H9 (cell line): Measurements from ENCODE around the gene GABBR2. TPM values are rescaled to one million over a fixed set of nuclear protein-coding genes. Genes with fewer than 3 reads are reported as not detected.

Experiments
- DNase-seq: peaks from one replicate; pipeline ENCODE4 v3.0.0-alpha.2; 2017
- H2AFZ ChIP-seq: one replicate; pipeline ENCODE4 v1.6.1; 2013; ENCODE audit warnings: mild to moderate bottlenecking, low read length, control low read depth, moderate library complexity
- H2AK5ac ChIP-seq: 2 replicates; pipeline ENCODE4 v1.6.1; 2013; ENCODE audit warnings: low read length, control low read depth, mixed read lengths; ENCODE audit not compliant: insufficient read length
- H2BK120ac ChIP-seq: one replicate; pipeline ENCODE4 v1.6.1; 2013; ENCODE audit warnings: low read depth, mild to moderate bottlenecking, low read length, control low read depth, inconsistent platforms; ENCODE audit not compliant: poor library complexity, severe bottlenecking
- H2BK12ac ChIP-seq: 2 replicates; pipeline ENCODE4 v1.6.1; 2013; ENCODE audit warnings: low read length, control low read depth, mixed read lengths, low read depth; ENCODE audit not compliant: insufficient read length
- H2BK15ac ChIP-seq: 2 replicates; pipeline ENCODE4 v1.6.1; 2013; ENCODE audit warnings: low read depth, low read length, control low read depth
- H2BK20ac ChIP-seq: one replicate; pipeline ENCODE4 v1.6.1; 2013; ENCODE audit warnings: low read depth, mild to moderate bottlenecking, low read length, control low read depth, inconsistent platforms; ENCODE audit not compliant: poor library complexity, severe bottlenecking
- H2BK5ac ChIP-seq: 2 replicates; pipeline ENCODE4 v1.6.1; 2013; ENCODE audit warnings: low read length, control low read depth, mixed read lengths; ENCODE audit not compliant: insufficient read length
- H3K14ac ChIP-seq: 2 replicates; pipeline ENCODE4 v1.6.1; 2013; ENCODE audit warnings: low read length, control low read depth; ENCODE audit not compliant: insufficient read depth
- H3K18ac ChIP-seq: 2 replicates; pipeline ENCODE4 v1.6.1; 2013; ENCODE audit warnings: low read depth, mild to moderate bottlenecking, mixed read lengths, low read length, control low read depth; ENCODE audit not compliant: insufficient read length
- H3K23ac ChIP-seq: 2 replicates; pipeline ENCODE4 v1.6.1; 2013; ENCODE audit warnings: low read length, control low read depth, mixed read lengths, low read depth; ENCODE audit not compliant: insufficient read length
- H3K23me2 ChIP-seq: 2 replicates; pipeline ENCODE4 v1.6.1; 2013; ENCODE audit warnings: low read depth, mild to moderate bottlenecking, mixed read lengths, low read length, control low read depth; ENCODE audit not compliant: insufficient read length, poor library complexity, severe bottlenecking
- H3K27ac ChIP-seq: 2 replicates; pipeline ENCODE4 v1.5.1; 2013; ENCODE audit warnings: low read length, control low read depth, mixed read lengths, low read depth; ENCODE audit not compliant: insufficient read length
- H3K27me3 ChIP-seq: 2 replicates; pipeline ENCODE4 v1.6.1; 2013; ENCODE audit warnings: low read length, control low read depth, inconsistent platforms; ENCODE audit not compliant: insufficient read depth
- H3K4ac ChIP-seq: 2 replicates; pipeline ENCODE4 v1.6.1; 2013; ENCODE audit warnings: low read depth, mild to moderate bottlenecking, control low read depth, inconsistent platforms, low read length, moderate library complexity
- H3K4me1 ChIP-seq: 2 replicates; pipeline ENCODE4 v1.6.1; 2013; ENCODE audit warnings: low read length, control low read depth, inconsistent platforms; ENCODE audit not compliant: insufficient read depth
- H3K4me2 ChIP-seq: 2 replicates; pipeline ENCODE4 v1.6.1; 2013; ENCODE audit warnings: low read length, control low read depth, mixed read lengths; ENCODE audit not compliant: insufficient read length, insufficient read depth
- H3K56ac ChIP-seq: 2 replicates; pipeline ENCODE4 v1.6.1; 2013; ENCODE audit warnings: low read depth, mild to moderate bottlenecking, mixed read lengths, low read length, control low read depth; ENCODE audit not compliant: insufficient read length
- H3K79me1 ChIP-seq: 2 replicates; pipeline ENCODE4 v1.6.1; 2013; ENCODE audit warnings: low read depth, mild to moderate bottlenecking, moderate library complexity, low read length, control low read depth, inconsistent platforms; ENCODE audit not compliant: insufficient read depth, poor library complexity, severe bottlenecking
- H3K79me2 ChIP-seq: 2 replicates; pipeline ENCODE4 v1.6.1; 2013; ENCODE audit warnings: low read length, control low read depth, inconsistent platforms; ENCODE audit not compliant: insufficient read depth
- H3K9ac ChIP-seq: 2 replicates; pipeline ENCODE4 v1.6.1; 2013; ENCODE audit warnings: low read length, control low read depth, mixed read lengths; ENCODE audit not compliant: insufficient read length; ENCODE audit errors: extremely low read depth
- H3K9me3 ChIP-seq: one replicate; pipeline ENCODE4 v1.6.1; 2013; ENCODE audit warnings: low read depth, low read length, inconsistent platforms; ENCODE audit not compliant: control insufficient read depth
- H3T11ph ChIP-seq: one replicate; pipeline ENCODE4 v1.6.1; 2013; ENCODE audit warnings: mild to moderate bottlenecking, low read length, control low read depth, inconsistent platforms
- H4K20me1 ChIP-seq: one replicate; pipeline ENCODE4 v1.6.1; 2013; ENCODE audit not compliant: control insufficient read depth, insufficient read length, insufficient read depth
- H4K5ac ChIP-seq: 2 replicates; pipeline ENCODE4 v1.6.1; 2013; ENCODE audit warnings: low read depth, mild to moderate bottlenecking, mixed read lengths, low read length, control low read depth; ENCODE audit not compliant: insufficient read length
- H4K8ac ChIP-seq: replicated peaks from 2 replicates; pipeline ENCODE4 v1.6.1; 2013; ENCODE audit warnings: low read length, control low read depth, mixed read lengths, low read depth; ENCODE audit not compliant: insufficient read length
- H4K91ac ChIP-seq: 2 replicates; pipeline ENCODE4 v1.6.1; 2013; ENCODE audit warnings: low read depth, mild to moderate bottlenecking, moderate library complexity, mixed read lengths, low read length, control low read depth; ENCODE audit not compliant: insufficient read length
- H3K27ac Mint-ChIP-seq, 3 experiments: 2 replicates in 2 of 3; 3 replicates in 1 of 3; pipeline ENCODE4 v1.8.0; 2020 to 2021; ENCODE audit warnings: mixed read lengths in 3 of 3, mild to moderate bottlenecking in 1 of 3, moderate library complexity in 1 of 3
- H3K27me3 Mint-ChIP-seq: 2 replicates; pipeline ENCODE4 v1.8.0; 2021; ENCODE audit warnings: low read depth, mild to moderate bottlenecking, moderate library complexity, mixed read lengths
- H3K36me3 Mint-ChIP-seq, 3 experiments: 2 replicates in 2 of 3; 3 replicates in 1 of 3; pipeline ENCODE4 v1.8.0; 2020 to 2021; ENCODE audit warnings: low read depth in 3 of 3, mixed read lengths in 3 of 3; ENCODE audit not compliant: insufficient read depth in 1 of 3
- H3K4me1 Mint-ChIP-seq, 2 experiments: 2 replicates each; pipeline ENCODE4 v1.8.0; 2020; ENCODE audit warnings: mixed read lengths in 2 of 2
- H3K4me3 Mint-ChIP-seq, 2 experiments: 2 replicates in 1 of 2; 3 replicates in 1 of 2; pipeline ENCODE4 v1.8.0; 2020 to 2021; ENCODE audit warnings: mild to moderate bottlenecking in 2 of 2, mixed read lengths in 2 of 2, moderate library complexity in 1 of 2
- H3K9me3 Mint-ChIP-seq, 2 experiments: 2 replicates in 1 of 2; 3 replicates in 1 of 2; pipeline ENCODE4 v1.8.0; 2020; ENCODE audit warnings: mild to moderate bottlenecking in 2 of 2, mixed read lengths in 2 of 2, moderate library complexity in 1 of 2
- WGBS: extraction: QIAGEN DNeasy Blood & Tissue Kit; methylation state at CpG from one replicate; pipeline ENCODE4 v1.1.7; 2013; ENCODE audit warnings: missing lambda C conversion rate, low lambda C conversion rate, mixed read lengths; ENCODE audit not compliant: insufficient read length; ENCODE audit errors: extremely low coverage; 5-methylcytosine and 5-hydroxymethylcytosine counted together
- total RNA-seq: library from RNA; stranded (reverse); gene quantifications from 2 replicates; pipeline ENCODE4 v1.2.1, GENCODE V29; 2021
- TF ChIP-seq, protein P1 (sequence below): fragments of 200-600 bp; sonication (generic); conservative IDR thresholded peaks from 3 replicates; pipeline ENCODE4 v1.8.0; 2021; ENCODE audit warnings: antibody characterized with exemption, mild to moderate bottlenecking

GABBR2 gene
- total RNA-seq, 1 experiment from 2014 or later, result 0.66 TPM

DNA sequence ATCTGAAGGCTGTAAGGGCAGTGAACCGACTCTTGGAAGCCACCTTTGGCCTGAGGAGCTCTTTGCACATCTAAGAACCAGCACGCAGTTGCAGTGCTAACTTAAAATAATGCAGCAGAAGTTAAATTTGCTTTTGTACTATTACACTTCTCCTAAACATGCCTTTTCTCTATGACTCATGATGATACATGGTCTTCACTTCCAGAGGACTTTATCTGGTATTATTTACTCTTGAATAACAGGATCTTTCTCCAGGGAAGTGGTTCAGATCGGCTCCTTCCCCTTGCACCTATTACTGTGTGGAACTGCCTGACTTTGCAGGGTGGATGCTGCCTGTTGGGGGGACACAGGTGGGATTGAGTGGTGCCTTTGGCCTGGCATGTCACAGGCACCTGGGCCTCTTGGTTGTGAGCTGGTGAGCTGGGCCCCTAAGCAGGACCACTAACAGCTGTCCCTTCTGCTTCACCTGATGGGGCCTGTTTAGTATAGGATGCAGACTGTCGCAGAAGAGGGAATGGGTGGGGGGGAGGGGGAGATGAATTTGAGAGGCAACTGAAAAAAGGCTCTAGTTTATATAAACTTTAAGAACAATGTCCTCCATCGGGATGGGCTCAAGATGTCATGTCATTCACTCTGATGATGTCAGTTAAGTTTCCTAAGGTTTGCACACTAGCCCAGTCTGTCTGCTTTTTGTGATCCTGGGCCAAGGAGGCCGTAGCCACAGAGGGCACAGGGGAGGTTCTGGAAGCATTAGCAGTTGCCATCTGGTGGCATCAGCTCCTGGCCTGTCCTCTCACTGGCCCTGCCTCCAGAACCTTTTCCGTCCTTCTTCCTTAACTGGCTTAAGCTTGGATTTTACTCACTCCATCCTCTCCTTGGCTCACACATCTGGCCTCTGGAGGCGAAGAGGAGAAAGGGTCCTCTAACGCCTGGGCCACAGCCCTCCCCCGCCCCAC is 33.9 kb upstream of the GABBR2 start:
- H3K4me1 ChIP-seq, result no peaks in the 10 kb centered on the region
- no peaks in the 10 kb centered on the region for H3K9me3 ChIP-seq
- H3K18ac ChIP-seq, result no peak overlapping the region
- DNase-seq, result no peak
- Mint-ChIP-seq H3K9me3 (peaks cover 11 to 13% of the 10 kb centered on the region in 2 experiments; a peak in 4 of 5 replicates), H3K36me3 (peaks cover 28 to 62% (median 43%) of the 10 kb centered on the region in 3 experiments), H3K4me3 (no peak overlapping the region), H3K27ac (peak overlapping the region in 1 of 3 experiments; percentile 42; a peak in 2 of 7 replicates), H3K27me3 (no peaks in the 10 kb centered on the region), H3K4me1 (peaks cover 5 to 8% of the 10 kb centered on the region in 2 experiments)
- WGBS, result no CpG with 5 or more reads among the region's 10 CpGs
- H3K9ac ChIP-seq, result no peak overlapping the region
- H4K91ac ChIP-seq, result no peak overlapping the region
- H3K4ac ChIP-seq, result no peak overlapping the region
- H2BK120ac ChIP-seq, result no peak overlapping the region
- H3K14ac ChIP-seq, result no peak overlapping the region
- H2BK20ac ChIP-seq, result no peak overlapping the region
- H4K20me1 ChIP-seq, result no peaks in the 10 kb centered on the region
- H2BK5ac ChIP-seq, result no peak overlapping the region
- H2BK12ac ChIP-seq, result no peak overlapping the region
- no peaks in the 10 kb centered on the region for H3K27me3 ChIP-seq
- no peak overlapping the region for H3K56ac ChIP-seq
- no peak overlapping the region for H2BK15ac ChIP-seq
- no peak overlapping the region for H4K5ac ChIP-seq
- no peak overlapping the region for H2AFZ ChIP-seq
- no peak overlapping the region for H3T11ph ChIP-seq
- H4K8ac ChIP-seq, result no peak overlapping the region
- TF ChIP-seq, protein P1, sequence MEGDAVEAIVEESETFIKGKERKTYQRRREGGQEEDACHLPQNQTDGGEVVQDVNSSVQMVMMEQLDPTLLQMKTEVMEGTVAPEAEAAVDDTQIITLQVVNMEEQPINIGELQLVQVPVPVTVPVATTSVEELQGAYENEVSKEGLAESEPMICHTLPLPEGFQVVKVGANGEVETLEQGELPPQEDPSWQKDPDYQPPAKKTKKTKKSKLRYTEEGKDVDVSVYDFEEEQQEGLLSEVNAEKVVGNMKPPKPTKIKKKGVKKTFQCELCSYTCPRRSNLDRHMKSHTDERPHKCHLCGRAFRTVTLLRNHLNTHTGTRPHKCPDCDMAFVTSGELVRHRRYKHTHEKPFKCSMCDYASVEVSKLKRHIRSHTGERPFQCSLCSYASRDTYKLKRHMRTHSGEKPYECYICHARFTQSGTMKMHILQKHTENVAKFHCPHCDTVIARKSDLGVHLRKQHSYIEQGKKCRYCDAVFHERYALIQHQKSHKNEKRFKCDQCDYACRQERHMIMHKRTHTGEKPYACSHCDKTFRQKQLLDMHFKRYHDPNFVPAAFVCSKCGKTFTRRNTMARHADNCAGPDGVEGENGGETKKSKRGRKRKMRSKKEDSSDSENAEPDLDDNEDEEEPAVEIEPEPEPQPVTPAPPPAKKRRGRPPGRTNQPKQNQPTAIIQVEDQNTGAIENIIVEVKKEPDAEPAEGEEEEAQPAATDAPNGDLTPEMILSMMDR, result no peak
- H3K79me2 ChIP-seq, result no peaks in the 10 kb centered on the region
- H3K23ac ChIP-seq, result no peak overlapping the region
- no peak overlapping the region for H3K4me2 ChIP-seq
- H3K79me1 ChIP-seq, result no peaks in the 10 kb centered on the region
- H3K23me2 ChIP-seq, result no peaks in the 10 kb centered on the region
- H3K27ac ChIP-seq, result no peak overlapping the region
- no peak overlapping the region for H2AK5ac ChIP-seq
